A549 (cell line): ENCODE data around the gene ARHGAP25. TPM values are rescaled to one million over a fixed set of nuclear protein-coding genes. Genes with fewer than 3 reads are reported as not detected.

Source experiments
- ATAC-seq, 2 experiments: fragments of 200-7000 bp in 1 of 2; fragments of >200 bp in 1 of 2; cut with Nextera tagmentation in 1 of 2; cut with Tn5 transposase in 1 of 2; 3 replicates each; pipeline versions ENCODE4 v1.8.0 to v1.9.1; 2018 to 2020; ENCODE audit warnings: mild to moderate bottlenecking in 1 of 2, moderate library complexity in 1 of 2
- CTCF ChIA-PET: fragments of 300-600 bp; sonication (Branson Sonifier 250); formaldehyde crosslinking; extraction: SDS; loops from one replicate; lab custom pipeline; 2021; ENCODE audit warnings: antibody characterized with exemption, inconsistent platforms; lab: Yijun Ruan, JAX
- POLR2A ChIA-PET: fragments of 350-600 bp; formaldehyde crosslinking; extraction: SDS; loops from one replicate; lab custom pipeline; 2021; ENCODE audit warnings: antibody characterized with exemption, inconsistent platforms; lab: Yijun Ruan, JAX
- DNase-seq, 2 experiments: peaks; one replicate each; pipeline versions ENCODE4 v3.0.0 to v3.0.0-alpha.2; 2011 to 2016; ENCODE audit warnings: low read depth in 1 of 2, low spot score in 1 of 2
- FAIRE-seq: peaks from 2 replicates; lab custom pipeline; 2011; peaks lifted over from hg19 to GRCh38; lab: Jason Lieb, UNC
- H3K27ac ChIP-seq, 2 experiments: fragments of >200 bp; sonication (Bioruptor Twin); formaldehyde crosslinking; 3 replicates each; pipeline ENCODE4 v1.5.1; 2016 to 2017
- H3K4me1 ChIP-seq: fragments of >200 bp; sonication (Bioruptor Twin); formaldehyde crosslinking; 3 replicates; pipeline ENCODE4 v1.6.1; 2016
- H3K4me2 ChIP-seq: fragments of >200 bp; sonication (Bioruptor Twin); formaldehyde crosslinking; 3 replicates; pipeline ENCODE4 v1.6.1; 2016
- H3K4me3 ChIP-seq: fragments of >200 bp; sonication (Bioruptor Twin); formaldehyde crosslinking; 3 replicates; pipeline ENCODE4 v1.5.1; 2016
- H3K9me3 ChIP-seq: fragments of >200 bp; sonication (Bioruptor Twin); formaldehyde crosslinking; 3 replicates; pipeline ENCODE4 v1.6.1; 2016
- BHLHE40 ChIP-seq: IDR thresholded peaks from 2 replicates; pipeline ENCODE4 v1.6.1; 2012; ENCODE audit warnings: low read depth, low read length, inconsistent platforms
- CEBPB ChIP-seq, 2 experiments: fragments of >200 bp in 1 of 2; sonication (Bioruptor Twin) in 1 of 2; formaldehyde crosslinking in 1 of 2; IDR thresholded peaks; 2 replicates each; pipeline ENCODE4 v1.6.1; 2012 to 2016
- CHD4 ChIP-seq: fragments of 200-600 bp; sonication (generic); IDR thresholded peaks from 2 replicates; pipeline ENCODE4 v1.6.1; 2016; ENCODE audit warnings: antibody characterized with exemption, mild to moderate bottlenecking, borderline replicate concordance
- EHMT2 ChIP-seq: fragments of 200-600 bp; sonication (generic); IDR thresholded peaks from 2 replicates; pipeline ENCODE4 v1.6.1; 2016; ENCODE audit warnings: antibody characterized with exemption, low read depth, mild to moderate bottlenecking, moderate library complexity
- FOSB ChIP-seq: fragments of 250-450 bp; sonication (Bioruptor Pico); IDR thresholded peaks from 2 replicates; pipeline ENCODE4 v1.5.0; 2020; ENCODE audit warnings: mild to moderate bottlenecking, moderate library complexity
- FOSL2 ChIP-seq, 2 experiments: fragments of 450-650 bp in 1 of 2; fragments of >200 bp in 1 of 2; sonication (Bioruptor Twin) in 1 of 2; formaldehyde crosslinking; IDR thresholded peaks; 2 replicates each; pipeline versions ENCODE4 v1.5.0 to v1.6.1; 2016 to 2020; ENCODE audit warnings: mild to moderate bottlenecking in 1 of 2, moderate library complexity in 1 of 2
- FOXS1 ChIP-seq: fragments of 250-450 bp; sonication (Bioruptor Pico); IDR thresholded peaks from 2 replicates; pipeline ENCODE4 v1.5.0; 2020; ENCODE audit warnings: mild to moderate bottlenecking, moderate library complexity
- HDAC2 ChIP-seq: fragments of 200-600 bp; sonication (generic); IDR thresholded peaks from 2 replicates; pipeline ENCODE4 v1.6.1; 2016
- HEYL ChIP-seq: fragments of 250-450 bp; sonication (Bioruptor Pico); IDR thresholded peaks from 2 replicates; pipeline ENCODE4 v1.8.0; 2021; ENCODE audit warnings: mild to moderate bottlenecking, moderate library complexity
- HOXB5 ChIP-seq: fragments of 250-450 bp; sonication (Bioruptor Pico); IDR thresholded peaks from 2 replicates; pipeline ENCODE4 v1.5.0; 2020; ENCODE audit warnings: mild to moderate bottlenecking, moderate library complexity
- JUNB ChIP-seq: fragments of >200 bp; sonication (Bioruptor Twin); formaldehyde crosslinking; IDR thresholded peaks from 2 replicates; pipeline ENCODE4 v1.6.1; 2016
- MAFK ChIP-seq: fragments of 450-650 bp; IDR thresholded peaks from 2 replicates; pipeline ENCODE4 v1.6.1; 2014; ENCODE audit not compliant: partially characterized antibody
- MYC ChIP-seq: IDR thresholded peaks from 2 replicates; pipeline ENCODE4 v1.6.1; 2012; ENCODE audit warnings: mild to moderate bottlenecking, inconsistent platforms, low read length, improper control_type of control experiment, borderline replicate concordance
- NFE2L2 ChIP-seq: fragments of 150-350 bp; conservative IDR thresholded peaks from 2 replicates; pipeline ENCODE4 v1.6.1; 2014; ENCODE audit warnings: low read length
- NPAS2 ChIP-seq: fragments of 250-450 bp; sonication (Bioruptor Pico); IDR thresholded peaks from 2 replicates; pipeline ENCODE4 v1.8.0; 2022; ENCODE audit warnings: mild to moderate bottlenecking, moderate library complexity, borderline replicate concordance
- NR3C1 ChIP-seq: fragments of >200 bp; sonication (Bioruptor Twin); formaldehyde crosslinking; IDR thresholded peaks from 3 replicates; pipeline ENCODE4 v1.6.1; 2017
- POLR2AphosphoS2 ChIP-seq: conservative IDR thresholded peaks from 2 replicates; pipeline ENCODE4 v1.6.1; 2012; ENCODE audit warnings: low read length, improper control_type of control experiment, inconsistent platforms
- RAD21 ChIP-seq, 2 experiments: fragments of >200 bp in 1 of 2; sonication (Bioruptor Twin) in 1 of 2; formaldehyde crosslinking in 1 of 2; IDR thresholded peaks in 1 of 2; conservative IDR thresholded peaks in 1 of 2; 2 replicates in 1 of 2; 3 replicates in 1 of 2; pipeline ENCODE4 v1.6.1; 2012 to 2018; ENCODE audit warnings: inconsistent platforms in 1 of 2
- RARB ChIP-seq: fragments of 250-450 bp; sonication (Bioruptor Pico); IDR thresholded peaks from 2 replicates; pipeline ENCODE4 v1.8.0; 2021; ENCODE audit warnings: mild to moderate bottlenecking, moderate library complexity
- SMC3 ChIP-seq: fragments of >200 bp; sonication (Bioruptor Twin); formaldehyde crosslinking; IDR thresholded peaks from 3 replicates; pipeline ENCODE4 v1.6.1; 2018; ENCODE audit warnings: inconsistent platforms
- SREBF2 ChIP-seq: fragments of 450-650 bp; IDR thresholded peaks from 2 replicates; pipeline ENCODE4 v1.6.1; 2014; ENCODE audit warnings: mild to moderate bottlenecking, moderate library complexity
- ZSCAN20 ChIP-seq: fragments of 250-450 bp; sonication (Bioruptor Pico); IDR thresholded peaks from 2 replicates; pipeline ENCODE4 v1.8.0; 2022; ENCODE audit warnings: mild to moderate bottlenecking, moderate library complexity
- WGBS: methylation state at CpG from one replicate; pipeline ENCODE4 v1.1.6; 2017; ENCODE audit errors: missing lambda C conversion rate; 5-methylcytosine and 5-hydroxymethylcytosine counted together
- polyA plus RNA-seq, 4 experiments: library from polyadenylated mRNA; depleted of rRNA in 3 of 4; stranded (reverse); fragments of >200 nt; fragmentation: RNase III in 1 of 4; extraction: RNeasy Plus Mini Kit Qiagen cat#74134 plus additional on column Dnase treatment in 1 of 4; gene quantifications; 2 replicates in 3 of 4; 3 replicates in 1 of 4; pipeline ENCODE4 v1.2.3, GENCODE V29; 2011 to 2017
- TF ChIP-seq, protein P1 (sequence below): fragments of 450-650 bp; IDR thresholded peaks from 2 replicates; pipeline ENCODE4 v1.6.1; 2014; ENCODE audit warnings: antibody characterized with exemption
- TF ChIP-seq, protein P2 (sequence below): fragments of >200 bp; sonication (Bioruptor Twin); formaldehyde crosslinking; IDR thresholded peaks from 3 replicates; pipeline ENCODE4 v1.6.1; 2016
- TF ChIP-seq, protein P3 (sequence below): fragments of >200 bp; sonication (Bioruptor Twin); formaldehyde crosslinking; IDR thresholded peaks from 3 replicates; pipeline ENCODE4 v1.5.1; 2016
- TF ChIP-seq, protein P4 (sequence below): fragments of >200 bp; sonication (Bioruptor Twin); formaldehyde crosslinking; IDR thresholded peaks from 2 replicates; pipeline ENCODE4 v1.6.1; 2016
- TF ChIP-seq, protein P5 (sequence below): IDR thresholded peaks from 2 replicates; pipeline ENCODE4 v1.6.1; 2012
- TF ChIP-seq, protein P6 (sequence below): fragments of 150-350 bp; IDR thresholded peaks from 2 replicates; pipeline ENCODE4 v1.6.1; 2014; ENCODE audit warnings: low read depth, mild to moderate bottlenecking, low read length

Gene ARHGAP25
- polyA plus RNA-seq, 2 of the 4 experiments (the other 2 are of a cell fraction), result 0.50 to 2.4 TPM

DNA sequence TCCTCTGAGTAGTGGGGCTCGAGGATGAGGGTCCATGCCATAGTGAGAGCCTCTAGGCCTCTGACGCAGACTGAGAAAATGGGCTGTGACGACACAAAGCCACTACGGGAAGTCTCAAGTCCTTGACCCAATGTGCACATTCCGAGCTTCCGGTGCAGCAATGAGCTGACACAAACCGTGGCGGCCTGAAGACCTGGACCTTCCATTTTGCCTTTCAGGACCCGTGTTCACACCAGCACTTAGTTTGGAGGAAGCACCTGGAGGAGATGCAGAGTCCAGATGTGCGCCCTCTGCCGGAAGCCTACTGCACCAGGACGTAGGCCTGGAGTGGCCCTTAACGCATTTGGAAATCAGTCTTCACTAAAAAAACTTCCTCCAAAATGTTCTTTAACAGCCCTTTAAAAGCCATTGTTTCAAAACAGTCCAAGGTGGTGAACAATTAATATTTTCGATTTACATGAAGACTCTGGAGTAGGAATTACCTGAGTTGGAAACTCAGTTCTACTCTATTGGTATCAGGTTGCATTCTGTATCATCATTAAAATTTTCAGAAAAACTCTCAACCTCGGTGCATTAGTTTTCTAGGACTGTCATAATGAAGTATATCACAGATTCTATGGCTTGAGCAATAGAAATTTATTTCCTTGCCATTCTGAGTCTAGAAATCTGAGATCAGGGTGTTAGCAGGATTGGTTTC lies 102.7 kb downstream of the ARHGAP25 start:
- peak; percentile 86 to 96 for ATAC-seq
- ChIA-PET CTCF (interaction anchor here (0.6 to 4.0 kb wide), 25 partner anchors 8 to 374 kb away, joined by 3 to 19 read pairs (median 4); no protein-coding TSS in a partner anchor), POLR2A (no interaction called here)
- Histone ChIP-seq H3K27ac (no peak overlapping the region), H3K4me1 (peaks cover 5% of the 10 kb centered on the region; the same call in 2 of the 3 replicates), H3K4me2 (no peak overlapping the region), H3K9me3 (no peaks in the 10 kb centered on the region), H3K4me3 (no peak overlapping the region)
- peak; percentile 66 to 76 for DNase-seq
- 41% methylated on average over 15 of the region's 15 CpGs for WGBS
- FAIRE-seq, result no peak
- TF ChIP-seq HDAC2, result no peak
- no peak for TF ChIP-seq SREBF2
- no peak for TF ChIP-seq NPAS2 (CRISPR knock-in tag)
- TF ChIP-seq, protein P1, sequence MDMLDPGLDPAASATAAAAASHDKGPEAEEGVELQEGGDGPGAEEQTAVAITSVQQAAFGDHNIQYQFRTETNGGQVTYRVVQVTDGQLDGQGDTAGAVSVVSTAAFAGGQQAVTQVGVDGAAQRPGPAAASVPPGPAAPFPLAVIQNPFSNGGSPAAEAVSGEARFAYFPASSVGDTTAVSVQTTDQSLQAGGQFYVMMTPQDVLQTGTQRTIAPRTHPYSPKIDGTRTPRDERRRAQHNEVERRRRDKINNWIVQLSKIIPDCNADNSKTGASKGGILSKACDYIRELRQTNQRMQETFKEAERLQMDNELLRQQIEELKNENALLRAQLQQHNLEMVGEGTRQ, result no peak
- TF ChIP-seq FOSL2 (IDR thresholded peaks at IDR 0.05), result no peak
- no peak for TF ChIP-seq FOSL2 (CRISPR knock-in tag; IDR thresholded peaks at IDR 0.05)
- TF ChIP-seq NFE2L2, result no peak
- no peak for TF ChIP-seq CEBPB (IDR thresholded peaks at IDR 0.05)
- no peak for TF ChIP-seq BHLHE40
- TF ChIP-seq, protein P2, sequence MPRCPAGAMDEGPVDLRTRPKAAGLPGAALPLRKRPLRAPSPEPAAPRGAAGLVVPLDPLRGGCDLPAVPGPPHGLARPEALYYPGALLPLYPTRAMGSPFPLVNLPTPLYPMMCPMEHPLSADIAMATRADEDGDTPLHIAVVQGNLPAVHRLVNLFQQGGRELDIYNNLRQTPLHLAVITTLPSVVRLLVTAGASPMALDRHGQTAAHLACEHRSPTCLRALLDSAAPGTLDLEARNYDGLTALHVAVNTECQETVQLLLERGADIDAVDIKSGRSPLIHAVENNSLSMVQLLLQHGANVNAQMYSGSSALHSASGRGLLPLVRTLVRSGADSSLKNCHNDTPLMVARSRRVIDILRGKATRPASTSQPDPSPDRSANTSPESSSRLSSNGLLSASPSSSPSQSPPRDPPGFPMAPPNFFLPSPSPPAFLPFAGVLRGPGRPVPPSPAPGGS, result no peak
- peak; percentile 77 for TF ChIP-seq SMC3
- no peak for TF ChIP-seq HOXB5
- no peak for TF ChIP-seq MYC
- no peak for TF ChIP-seq FOXS1 (CRISPR knock-in tag)
- peak; percentile 50 to 51; a peak in 4 of 5 replicates for TF ChIP-seq RAD21 (conservative IDR thresholded peaks at IDR 0.05 in 1 of 2, IDR thresholded peaks at IDR 0.05 in 1 of 2)
- TF ChIP-seq, protein P3, sequence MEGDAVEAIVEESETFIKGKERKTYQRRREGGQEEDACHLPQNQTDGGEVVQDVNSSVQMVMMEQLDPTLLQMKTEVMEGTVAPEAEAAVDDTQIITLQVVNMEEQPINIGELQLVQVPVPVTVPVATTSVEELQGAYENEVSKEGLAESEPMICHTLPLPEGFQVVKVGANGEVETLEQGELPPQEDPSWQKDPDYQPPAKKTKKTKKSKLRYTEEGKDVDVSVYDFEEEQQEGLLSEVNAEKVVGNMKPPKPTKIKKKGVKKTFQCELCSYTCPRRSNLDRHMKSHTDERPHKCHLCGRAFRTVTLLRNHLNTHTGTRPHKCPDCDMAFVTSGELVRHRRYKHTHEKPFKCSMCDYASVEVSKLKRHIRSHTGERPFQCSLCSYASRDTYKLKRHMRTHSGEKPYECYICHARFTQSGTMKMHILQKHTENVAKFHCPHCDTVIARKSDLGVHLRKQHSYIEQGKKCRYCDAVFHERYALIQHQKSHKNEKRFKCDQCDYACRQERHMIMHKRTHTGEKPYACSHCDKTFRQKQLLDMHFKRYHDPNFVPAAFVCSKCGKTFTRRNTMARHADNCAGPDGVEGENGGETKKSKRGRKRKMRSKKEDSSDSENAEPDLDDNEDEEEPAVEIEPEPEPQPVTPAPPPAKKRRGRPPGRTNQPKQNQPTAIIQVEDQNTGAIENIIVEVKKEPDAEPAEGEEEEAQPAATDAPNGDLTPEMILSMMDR, result peak; percentile 78

DNA sequence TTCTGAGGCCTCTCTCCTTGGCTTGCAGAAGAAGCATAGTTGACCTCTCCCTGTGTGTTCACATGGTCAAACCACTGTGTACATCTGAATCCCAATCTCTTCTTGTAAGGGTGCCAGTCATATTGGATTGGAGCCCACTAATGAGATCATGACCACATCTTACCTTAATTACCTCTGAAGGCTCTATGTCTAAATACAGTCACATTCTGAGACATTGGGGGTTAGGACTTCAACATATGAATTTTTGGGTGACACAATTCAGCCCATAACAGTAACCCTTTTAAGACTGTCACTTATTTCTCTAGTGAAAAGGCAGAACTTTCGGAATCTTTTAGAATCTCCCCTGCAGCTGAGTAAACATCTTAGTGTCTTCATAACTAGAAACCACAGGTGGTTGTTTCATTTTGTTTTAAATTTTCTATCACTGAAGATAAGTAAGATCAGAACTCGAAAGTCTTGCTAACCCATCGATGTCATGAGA lies 103.3 kb downstream of the ARHGAP25 start:
- DNase-seq, result no peak
- WGBS, result 67% methylated on average over 3 of the region's 3 CpGs
- FAIRE-seq, result no peak
- Histone ChIP-seq H3K27ac (no peak overlapping the region), H3K4me3 (no peak overlapping the region), H3K4me2 (no peak overlapping the region), H3K4me1 (no peaks in the 10 kb centered on the region), H3K9me3 (no peaks in the 10 kb centered on the region)
- no peak for ATAC-seq
- CTCF ChIA-PET, result interaction anchor here (0.7 to 4.0 kb wide), 12 partner anchors 9 to 374 kb away, joined by 3 to 15 read pairs (median 4); no protein-coding TSS in a partner anchor
- POLR2A ChIA-PET, result no interaction called here
- TF ChIP-seq MYC (no peak), CEBPB (IDR thresholded peaks at IDR 0.05) (no peak), JUNB (no peak), FOSB (CRISPR knock-in tag) (no peak), CHD4 (no peak), NPAS2 (CRISPR knock-in tag) (no peak), NR3C1 (no peak), EHMT2 (no peak), HEYL (CRISPR knock-in tag) (no peak), ZSCAN20 (no peak), RARB (CRISPR knock-in tag) (no peak), MAFK (no peak), POLR2AphosphoS2 (no peak)
- TF ChIP-seq, protein P1, result no peak
- TF ChIP-seq, protein P4, sequence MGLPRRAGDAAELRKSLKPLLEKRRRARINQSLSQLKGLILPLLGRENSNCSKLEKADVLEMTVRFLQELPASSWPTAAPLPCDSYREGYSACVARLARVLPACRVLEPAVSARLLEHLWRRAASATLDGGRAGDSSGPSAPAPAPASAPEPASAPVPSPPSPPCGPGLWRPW, result no peak
- TF ChIP-seq, protein P5, sequence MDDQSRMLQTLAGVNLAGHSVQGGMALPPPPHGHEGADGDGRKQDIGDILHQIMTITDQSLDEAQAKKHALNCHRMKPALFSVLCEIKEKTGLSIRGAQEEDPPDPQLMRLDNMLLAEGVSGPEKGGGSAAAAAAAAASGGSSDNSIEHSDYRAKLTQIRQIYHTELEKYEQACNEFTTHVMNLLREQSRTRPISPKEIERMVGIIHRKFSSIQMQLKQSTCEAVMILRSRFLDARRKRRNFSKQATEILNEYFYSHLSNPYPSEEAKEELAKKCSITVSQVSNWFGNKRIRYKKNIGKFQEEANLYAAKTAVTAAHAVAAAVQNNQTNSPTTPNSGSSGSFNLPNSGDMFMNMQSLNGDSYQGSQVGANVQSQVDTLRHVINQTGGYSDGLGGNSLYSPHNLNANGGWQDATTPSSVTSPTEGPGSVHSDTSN, result no peak
- TF ChIP-seq, protein P6, sequence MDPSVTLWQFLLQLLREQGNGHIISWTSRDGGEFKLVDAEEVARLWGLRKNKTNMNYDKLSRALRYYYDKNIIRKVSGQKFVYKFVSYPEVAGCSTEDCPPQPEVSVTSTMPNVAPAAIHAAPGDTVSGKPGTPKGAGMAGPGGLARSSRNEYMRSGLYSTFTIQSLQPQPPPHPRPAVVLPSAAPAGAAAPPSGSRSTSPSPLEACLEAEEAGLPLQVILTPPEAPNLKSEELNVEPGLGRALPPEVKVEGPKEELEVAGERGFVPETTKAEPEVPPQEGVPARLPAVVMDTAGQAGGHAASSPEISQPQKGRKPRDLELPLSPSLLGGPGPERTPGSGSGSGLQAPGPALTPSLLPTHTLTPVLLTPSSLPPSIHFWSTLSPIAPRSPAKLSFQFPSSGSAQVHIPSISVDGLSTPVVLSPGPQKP, result no peak
